HG03196 (cell line): ENCODE results near the gene ZMYND8.
"Not testable (repeated sequence)": the region's sequence is repeated elsewhere in the genome, so short reads cannot be mapped to it uniquely, and the experiment has no call there.

Experiments
- ATAC-seq: cut with Tn5 transposase; IDR thresholded peaks from one replicate; pipeline ENCODE4 v1.9.1; 2021; ENCODE audit not compliant: unreplicated experiment

The ZMYND8 gene

DNA sequence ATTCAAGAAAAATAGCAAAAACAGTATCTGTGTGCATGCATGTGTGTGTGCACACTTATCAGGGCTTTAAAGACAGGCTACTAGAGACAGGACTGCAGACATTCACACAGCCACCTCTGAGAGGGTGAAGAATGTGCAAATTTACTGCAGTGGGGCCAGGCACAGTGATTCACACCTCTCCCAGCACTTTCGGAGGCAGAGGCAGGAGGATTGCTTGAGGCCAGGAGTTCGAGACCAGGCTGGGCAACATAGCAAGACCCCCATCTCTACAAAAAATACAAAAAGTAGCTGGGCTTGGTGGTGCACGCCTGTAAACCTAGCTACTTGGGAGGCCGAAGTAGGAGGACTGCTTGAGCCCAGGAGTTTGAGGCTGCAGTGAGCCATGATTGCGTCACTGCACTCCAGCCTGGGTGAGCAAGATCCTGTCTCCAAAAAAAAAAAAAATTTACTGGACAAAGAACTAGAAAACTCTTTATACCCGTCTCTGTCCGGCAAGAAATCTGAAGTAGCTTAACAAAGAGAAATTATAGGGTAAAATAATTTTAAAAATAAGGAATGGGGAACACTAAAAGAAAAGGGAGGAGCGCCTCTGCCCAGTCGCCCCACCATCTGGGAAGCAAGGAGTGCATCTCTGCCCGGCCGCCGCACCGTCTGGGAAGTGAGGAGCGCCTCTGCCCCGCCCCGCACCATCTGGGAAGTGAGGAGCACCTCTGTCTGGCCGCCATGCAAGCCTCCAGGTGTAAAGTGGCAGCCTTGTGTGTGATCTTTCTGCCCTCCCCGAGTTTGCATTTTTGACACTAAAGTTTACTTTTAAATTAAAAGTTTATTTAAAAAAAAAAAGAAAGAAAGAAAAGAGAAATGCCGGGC lies 105.1 kb downstream of the ZMYND8 start:
- no peak for ATAC-seq

DNA sequence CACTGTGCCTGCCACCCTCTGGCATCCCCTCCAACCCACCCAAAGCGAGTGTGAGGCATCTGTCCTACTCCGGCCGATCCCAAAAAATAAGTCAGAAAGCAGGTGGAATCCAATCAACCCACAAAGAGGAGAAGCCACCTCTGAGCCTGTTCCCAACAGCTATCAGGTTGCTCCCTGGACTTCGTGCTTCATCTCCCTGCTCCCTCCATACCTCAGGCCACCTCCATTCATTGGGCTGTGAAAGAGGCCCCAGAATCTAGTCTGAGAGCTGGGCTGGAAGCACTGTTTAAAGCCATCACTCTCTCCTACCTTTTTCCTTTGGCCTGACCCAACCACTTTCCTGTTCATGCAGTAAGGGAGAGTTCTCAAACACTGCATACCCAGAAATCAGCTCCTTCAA lies 106.1 kb downstream of the ZMYND8 start:
- ATAC-seq = no peak

DNA sequence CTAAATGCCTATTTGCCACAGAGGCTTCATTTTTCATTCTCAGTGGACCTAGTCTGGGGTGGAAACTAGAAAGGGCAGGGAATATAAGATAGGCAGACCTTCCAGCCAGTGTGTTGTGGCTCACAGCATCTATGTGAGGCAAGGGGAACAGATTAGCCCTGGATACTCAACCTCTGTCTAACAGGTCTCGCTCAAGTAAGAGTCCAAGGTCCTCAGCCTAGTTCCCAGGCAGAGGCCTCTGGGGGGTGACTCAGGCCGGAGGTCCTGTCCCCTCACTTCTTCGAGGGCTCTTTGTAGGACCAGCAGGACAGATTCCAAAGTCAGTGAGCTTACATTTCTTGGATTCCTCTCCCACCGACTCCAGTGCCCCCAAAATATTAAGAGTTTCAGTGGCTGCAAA lies 106.6 kb downstream of the ZMYND8 start:
- no peak for ATAC-seq

DNA sequence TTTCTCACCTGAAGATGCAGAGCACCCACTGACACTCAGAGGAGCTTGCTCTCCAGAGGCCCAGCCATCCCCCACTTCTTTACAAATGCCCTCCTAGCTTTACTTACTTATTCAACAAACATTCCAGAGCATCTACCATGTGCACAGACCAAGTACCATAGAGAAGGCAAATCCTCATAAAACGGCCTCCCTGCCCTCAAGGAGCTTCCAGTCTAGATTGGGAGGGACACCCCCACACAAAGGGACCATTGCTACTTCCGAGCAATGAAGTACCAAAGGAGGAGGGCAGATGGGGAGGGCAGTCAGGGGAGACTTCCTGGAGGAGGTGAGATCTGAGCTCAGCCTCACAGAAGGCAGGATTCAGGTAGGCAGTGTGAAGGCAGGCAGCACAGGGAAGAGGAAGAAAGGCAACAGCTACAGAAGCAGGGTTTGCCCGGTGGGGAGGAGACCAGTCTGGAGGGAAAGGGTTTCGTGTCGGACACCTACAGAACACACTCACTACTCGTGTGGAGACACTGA lies 108.0 kb downstream of the ZMYND8 start:
- no peak for ATAC-seq

DNA sequence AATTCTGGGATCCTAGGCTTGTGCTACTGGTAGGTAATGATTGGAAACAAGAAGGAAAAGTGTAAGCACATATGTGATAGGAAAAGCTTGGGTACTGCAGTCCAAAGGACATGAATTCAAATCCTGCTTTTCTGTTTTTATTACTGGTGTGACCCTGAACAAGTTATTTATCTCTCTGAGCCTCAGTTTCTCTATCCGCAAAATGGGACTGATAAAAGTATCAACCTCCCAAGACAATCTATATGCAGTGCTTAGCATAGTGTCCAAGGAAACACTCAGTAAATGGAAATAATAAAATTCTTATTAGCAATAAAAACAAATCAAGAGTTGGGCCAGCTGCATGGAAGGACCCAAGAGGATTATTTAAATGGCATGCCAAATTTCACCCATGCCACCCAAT lies 108.5 kb downstream of the ZMYND8 start:
- no peak for ATAC-seq

DNA sequence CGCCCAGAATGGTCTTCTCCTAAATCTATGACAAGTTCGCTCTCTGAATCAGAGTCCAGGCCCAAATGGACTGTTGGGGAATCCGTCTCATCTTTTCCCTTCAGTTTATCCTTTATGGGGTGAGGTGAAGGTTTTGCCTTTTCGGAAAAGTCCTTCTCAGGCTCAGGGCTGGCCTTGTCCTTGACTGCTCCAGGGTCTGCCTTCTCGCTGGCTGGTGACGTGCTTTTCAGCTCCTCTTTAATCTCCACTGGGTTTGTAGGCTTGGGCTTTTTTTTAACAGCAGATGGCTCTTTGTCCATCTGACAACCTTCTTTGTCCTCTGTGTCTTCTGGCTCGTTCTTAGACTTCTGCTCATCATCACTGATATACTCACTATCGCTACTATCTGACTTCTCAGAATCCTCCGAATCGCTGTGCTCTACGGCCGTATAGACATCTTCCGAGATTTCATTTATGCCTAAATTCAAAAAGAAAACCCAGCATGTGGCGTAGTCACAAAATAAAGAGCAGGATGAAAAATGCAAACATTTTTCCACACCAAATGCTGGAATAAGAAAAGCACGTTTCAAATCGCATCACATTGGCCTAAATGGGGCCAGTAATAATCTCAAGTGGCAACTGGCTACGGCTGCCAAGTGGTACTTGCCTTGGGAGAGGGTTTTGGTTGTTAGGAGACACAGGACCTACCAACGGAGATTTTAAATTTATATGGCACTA lies 110.3 kb downstream of the ZMYND8 start:
- ATAC-seq = no peak

DNA sequence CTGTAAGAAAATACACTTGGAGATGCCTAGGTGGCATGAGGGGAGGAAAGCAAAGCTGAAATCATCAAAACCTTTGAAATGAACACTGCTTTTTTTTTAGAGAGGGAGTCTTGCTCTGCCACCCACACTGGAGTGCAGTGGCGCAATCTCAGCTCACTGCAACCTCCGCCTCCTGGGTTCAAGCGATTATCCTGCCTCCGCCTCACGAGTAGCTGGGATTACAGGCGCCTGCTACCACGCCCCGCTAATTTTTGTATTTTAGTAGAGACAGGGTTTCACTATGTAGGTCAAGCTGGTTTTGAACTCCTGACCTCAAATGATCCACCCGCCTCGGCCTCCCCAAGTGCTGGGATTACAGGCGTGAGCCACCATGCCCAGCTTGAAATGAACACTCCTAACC lies 111.3 kb downstream of the ZMYND8 start:
- not testable (repeated sequence) for ATAC-seq

DNA sequence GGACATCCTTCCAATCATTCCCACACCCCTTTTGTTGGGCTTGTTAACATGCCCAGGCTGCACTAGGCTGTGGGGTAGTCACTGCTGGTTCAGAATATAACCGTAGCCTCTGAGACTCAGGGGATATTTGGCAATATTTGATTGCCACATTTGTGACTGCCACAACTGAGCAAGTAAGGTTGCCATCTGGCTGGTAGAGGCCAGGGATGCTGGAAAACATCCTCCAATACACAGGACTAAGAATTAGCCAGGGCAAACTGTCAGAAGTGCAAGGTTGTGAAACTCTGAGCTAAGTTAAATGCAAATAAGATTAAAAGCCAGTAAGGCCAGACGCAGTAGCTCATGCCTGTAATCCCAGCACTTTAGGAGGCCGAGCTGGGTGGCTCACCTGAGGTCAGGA lies 112.0 kb downstream of the ZMYND8 start:
- no peak for ATAC-seq

DNA sequence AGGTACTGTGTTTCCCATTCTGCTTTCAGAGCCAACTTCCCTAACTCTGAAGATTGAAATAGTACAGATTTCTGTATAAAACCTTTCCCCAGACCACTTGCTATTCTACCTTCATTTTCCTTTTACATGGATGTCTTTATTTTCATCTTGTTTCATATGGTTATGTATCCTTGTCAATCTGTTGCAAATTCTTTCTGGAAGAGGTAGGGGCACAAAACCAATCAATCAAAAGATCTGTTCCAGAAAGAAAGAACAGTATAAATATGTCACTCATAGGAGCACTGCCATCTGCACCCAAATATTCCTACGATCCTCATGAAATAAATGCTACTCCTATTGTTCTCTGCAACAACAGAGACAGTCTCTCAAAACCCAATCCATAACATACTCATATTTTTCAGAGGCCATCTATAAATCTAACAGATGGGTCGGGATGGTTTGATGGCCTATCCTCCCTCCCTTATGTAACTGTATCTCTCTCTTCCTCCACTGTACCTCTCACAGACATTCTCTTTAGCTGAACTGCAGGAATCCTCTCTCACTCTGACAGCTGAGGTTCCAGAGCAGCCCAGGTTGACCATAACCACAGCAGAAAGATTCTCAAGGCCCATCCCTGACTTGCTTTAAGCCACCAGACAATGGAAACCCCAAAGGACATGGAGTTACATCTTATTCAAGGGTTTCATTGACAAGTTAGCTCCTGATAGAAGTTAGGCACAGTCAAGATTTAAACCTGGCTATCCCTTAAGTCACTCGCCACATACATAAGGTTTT lies 112.8 kb downstream of the ZMYND8 start:
- no peak for ATAC-seq

DNA sequence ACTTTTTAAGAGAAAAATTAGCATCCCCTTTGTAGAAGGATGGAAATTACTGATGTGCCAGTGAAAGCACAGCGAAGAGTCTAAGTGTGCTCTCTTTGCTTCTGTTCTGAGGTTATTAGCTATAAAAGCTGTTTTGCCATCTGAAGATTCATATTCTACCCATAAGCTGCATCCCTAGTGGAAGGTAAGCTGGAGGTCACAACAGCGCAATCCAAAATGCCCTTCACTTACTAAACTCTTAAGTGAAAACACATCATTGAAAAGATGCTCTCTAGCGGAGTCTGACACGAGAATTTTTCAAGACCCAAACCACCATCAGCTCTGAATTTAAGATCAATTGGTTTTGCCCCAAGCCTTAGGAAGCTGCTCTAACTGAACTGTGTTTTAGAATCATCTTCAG lies 113.5 kb downstream of the ZMYND8 start:
- ATAC-seq = no peak

DNA sequence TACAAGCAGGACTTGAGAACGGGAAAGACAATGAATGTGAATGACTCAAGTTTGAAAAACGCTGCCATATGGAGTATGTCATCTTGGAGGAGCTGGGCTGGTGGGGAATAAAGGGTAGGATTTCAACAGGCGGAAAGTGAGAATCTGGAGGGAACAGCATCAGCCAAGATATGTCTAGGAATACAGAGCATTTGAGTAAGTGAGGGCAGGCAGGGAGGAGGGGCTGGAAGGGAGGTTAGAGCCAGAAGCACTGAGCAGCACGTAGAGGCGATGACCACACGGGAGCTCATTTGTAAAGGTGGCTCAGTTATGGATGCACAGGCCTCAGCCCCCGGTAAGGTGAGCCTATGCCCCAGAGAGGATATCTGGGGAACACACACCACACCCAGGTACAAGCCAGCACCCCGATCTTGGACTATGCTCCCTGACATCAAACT lies 115.1 kb downstream of the ZMYND8 start:
- no peak for ATAC-seq

DNA sequence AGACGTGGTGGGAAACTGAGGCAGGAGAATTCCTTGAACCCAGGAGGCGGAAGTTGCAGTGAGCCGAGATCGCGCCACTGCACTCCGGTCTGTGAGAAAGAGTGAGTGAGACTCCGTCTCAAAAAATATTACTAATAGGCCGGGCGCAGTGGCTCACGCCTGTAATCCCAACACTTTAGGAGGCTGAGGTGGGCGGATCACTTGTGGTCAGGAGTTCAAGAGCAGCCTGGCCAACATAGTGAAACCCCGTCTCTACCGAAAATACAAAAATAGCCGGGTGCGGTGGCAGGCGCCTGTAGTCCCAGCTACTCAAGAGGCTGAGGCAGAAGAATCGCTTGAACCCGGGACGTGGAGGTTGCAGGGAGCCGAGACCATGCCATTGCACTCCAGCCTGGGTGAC lies 116.4 kb downstream of the ZMYND8 start:
- not testable (repeated sequence) for ATAC-seq

DNA sequence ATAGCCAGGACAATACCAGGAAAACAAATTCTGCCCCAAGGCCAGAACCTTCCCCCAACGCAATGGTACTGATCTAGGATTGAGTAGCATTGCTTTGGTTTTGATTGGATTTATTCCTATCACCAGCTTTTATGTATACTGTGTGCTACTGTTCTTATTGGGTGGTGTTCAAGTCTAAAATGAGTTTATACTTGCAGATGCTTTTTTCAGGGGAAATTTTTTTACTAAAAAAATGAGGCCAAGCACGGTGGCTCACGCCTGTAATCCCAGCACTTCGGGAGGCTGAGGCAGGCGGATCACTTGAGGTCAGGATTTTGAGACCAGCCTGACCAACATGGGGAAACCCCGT lies 116.8 kb downstream of the ZMYND8 start:
- no peak for ATAC-seq

DNA sequence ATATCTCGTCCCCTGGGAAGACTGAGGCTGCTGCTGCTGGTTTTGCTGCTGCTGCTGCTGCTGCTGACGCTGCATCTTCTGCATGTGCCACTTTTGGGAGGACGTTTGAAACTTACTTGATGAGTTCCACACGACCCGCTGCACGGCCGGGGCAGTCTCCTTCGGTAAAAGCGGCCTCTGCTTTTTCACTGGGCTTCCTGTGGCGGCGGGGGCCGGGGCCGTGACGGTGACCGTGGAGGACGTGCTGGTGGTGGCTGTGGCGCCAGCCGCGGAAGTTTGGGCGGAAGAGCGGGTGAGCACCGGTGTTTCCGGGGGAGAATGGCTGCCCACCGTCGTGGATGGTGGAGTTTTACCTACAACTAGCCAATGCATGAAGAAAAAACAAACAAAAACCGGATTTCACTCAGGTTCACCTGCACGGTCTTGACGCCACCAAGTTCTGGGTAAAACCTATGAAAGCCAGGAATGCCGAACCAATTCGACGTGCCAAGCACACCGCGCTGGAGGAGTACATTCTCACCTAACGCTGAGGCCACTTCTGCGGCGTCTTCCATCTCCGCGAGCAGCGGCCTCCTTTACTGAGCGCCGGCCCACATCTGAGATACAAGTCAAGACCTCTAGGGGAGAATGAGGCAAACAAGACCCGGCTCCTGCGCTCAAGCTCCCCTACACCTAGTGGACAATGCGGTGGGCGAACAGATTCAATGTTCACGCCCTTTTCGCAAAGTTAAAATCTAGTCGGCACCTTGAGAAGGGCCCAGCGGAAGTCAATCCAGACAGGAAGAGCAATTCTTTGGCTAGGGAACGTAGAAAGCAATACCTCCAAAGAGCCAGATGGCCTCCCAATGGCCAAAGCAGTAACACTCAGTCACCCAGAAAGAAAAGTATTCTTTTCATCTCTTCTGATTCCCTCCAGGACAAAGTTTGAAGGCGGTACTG lies 117.5 kb downstream of the ZMYND8 start:
- no peak for ATAC-seq

DNA sequence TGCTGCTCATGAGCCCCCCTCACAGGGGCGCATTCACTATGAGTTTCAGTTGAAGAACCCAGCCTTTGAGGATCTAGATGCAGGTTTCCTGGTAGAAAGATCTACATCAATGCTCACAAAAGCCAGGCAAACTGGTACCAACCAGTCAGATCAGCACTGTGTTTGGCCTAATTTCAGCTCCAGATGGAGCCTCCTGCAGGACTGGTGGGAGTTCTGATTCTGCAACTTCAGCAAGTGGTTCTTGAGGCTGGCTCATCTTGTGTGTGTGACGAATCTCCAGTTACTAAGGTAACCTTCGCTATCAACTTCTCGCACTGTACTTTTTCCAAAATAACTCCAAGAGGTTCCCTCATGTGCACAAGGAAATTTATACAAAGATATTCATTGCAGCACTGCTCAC lies 118.8 kb downstream of the ZMYND8 start:
- no peak for ATAC-seq

DNA sequence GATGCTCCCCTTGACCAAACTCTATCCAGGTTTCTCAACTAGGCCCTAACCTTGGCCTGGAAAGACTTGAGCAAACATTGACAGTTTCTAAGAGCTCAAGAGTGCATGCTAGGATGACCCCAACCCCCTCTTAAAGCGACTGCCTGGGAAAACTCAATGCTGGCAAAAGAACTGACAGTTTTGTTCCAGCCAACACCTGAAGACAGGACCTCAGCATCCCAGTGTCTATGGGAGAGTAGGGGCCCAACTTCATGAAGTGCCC lies 119.9 kb downstream of the ZMYND8 start:
- no peak for ATAC-seq

DNA sequence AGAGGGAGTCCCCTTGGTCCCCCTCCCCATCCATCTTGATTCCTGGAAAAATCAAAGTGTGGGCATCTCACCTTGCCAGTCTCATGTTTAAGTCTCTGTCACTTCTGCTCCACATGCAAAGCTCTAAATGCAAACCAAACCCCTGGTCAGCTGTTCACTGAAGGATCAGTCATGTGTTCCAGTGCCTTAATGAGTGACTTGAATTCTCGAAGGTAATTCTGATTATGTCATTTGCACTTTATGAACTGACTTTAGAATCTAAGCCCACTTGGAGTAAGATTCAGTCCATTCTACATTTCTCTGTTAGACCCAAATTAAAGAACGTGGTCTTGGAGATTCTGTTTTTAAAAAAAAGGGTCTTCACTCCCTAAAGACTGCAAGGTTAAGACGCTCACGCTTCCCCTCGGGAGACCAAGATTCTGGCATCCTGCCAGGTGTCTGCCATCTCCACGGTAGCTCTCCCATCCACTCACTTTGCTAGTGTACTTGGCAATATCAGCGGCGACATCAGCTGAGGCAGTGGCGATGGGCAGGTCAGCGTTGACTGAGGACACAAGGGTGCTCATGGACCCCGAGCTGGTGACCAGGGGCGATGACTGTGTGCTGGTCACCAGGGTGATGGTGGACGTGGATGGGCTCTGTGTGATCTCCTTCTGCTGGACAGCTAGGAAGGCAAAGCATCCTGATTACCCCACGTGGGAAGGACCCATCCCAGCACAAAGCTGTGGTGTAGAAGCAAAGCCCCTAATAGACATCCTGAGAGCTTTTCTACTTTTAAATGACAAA lies 120.5 kb downstream of the ZMYND8 start:
- ATAC-seq = no peak

DNA sequence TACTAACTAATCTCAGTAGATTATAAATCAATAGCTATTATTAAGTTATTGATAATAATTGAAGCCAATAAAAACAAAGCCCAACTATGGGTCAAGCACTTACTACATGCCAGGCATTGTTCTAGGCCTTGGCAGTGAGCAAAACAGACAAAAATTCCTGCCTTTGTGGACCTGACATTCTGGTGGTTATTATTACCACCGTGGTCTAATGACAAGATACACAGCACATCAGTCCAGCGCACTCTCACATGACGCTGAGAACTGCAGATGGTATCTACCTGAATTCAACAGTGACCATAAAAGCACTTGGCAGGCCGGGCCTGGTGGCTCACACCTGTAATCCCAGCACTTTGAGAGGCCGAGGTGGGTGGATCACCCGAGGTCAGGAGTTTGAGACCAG lies 121.4 kb downstream of the ZMYND8 start:
- no peak for ATAC-seq

DNA sequence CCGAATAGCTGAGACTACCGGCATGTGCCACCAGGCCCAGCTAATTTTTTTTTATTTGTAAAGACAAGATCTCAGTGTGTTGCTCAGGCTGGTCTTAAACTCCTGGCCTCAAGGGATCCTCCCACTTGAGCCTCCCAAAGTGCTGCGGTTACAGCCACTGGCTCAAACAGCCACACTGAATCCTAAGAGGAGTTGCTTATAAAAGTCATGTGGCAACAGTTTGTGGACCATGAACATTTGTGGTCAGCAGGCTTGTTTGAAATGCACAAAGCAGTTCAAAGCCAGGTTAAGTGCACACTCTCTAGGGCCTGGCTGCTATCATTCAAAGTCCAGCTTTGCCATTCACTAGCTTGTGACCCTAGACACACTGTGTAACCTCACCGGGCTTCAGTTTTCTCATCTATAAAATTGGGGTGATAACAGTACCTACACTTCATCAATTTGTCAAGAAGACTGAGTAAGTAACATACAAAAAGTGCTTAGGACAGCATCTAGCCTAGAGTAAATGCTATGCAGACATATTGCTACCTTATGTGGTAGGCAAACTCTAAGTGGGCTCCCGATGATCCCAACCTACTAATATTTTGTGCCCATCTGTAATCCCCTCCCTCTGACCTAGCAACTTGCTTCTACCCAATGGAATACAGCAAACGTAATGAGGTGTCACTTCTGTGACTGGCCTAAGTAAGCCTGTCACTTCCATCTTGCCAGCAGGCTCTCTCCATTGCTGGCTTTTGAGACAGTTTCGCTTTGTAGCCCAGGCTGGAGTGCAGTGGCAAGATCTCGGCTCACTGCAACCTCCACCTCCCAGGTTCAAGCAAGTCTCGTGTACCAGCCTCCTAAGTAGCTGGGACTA lies 122.9 kb downstream of the ZMYND8 start:
- no peak for ATAC-seq
